GM04503 (cell line): ENCODE data around the gene RBMS1.
A peak's percentile ranks its signal among the peaks of the same experiment; 100 is the strongest.
"Not testable (repeated sequence)": the region's sequence is repeated elsewhere in the genome, so short reads cannot be mapped to it uniquely, and the experiment has no call there.

Source experiments
- DNase-seq: peaks from one replicate; pipeline ENCODE4 v3.0.0-alpha.2; 2012; ENCODE audit warnings: low read depth

Gene RBMS1

GRCh38 chr2:160501370-160501769 lies 7.8 kb upstream of the RBMS1 start:
- no peak for DNase-seq

- DNase-seq: no peak
Observed at GRCh38 chr2:160499865-160500264, 6.3 kb upstream of the RBMS1 start.

GRCh38 chr2:160498137-160498536 lies 4.5 kb upstream of the RBMS1 start:
- DNase-seq: peak; percentile 63

GRCh38 chr2:160494201-160494644 lies 616 bp upstream of the RBMS1 start:
- DNase-seq: no peak

GRCh38 chr2:160492401-160493226 lies 993 bp downstream of the RBMS1 start:
- DNase-seq: no peak

- no peak for DNase-seq
Observed at GRCh38 chr2:160491911-160492371, 1.7 kb downstream of the RBMS1 start.

GRCh38 chr2:160490733-160491685 lies 2.6 kb downstream of the RBMS1 start:
- DNase-seq: no peak

- DNase-seq: no peak
Observed at GRCh38 chr2:160489111-160489510, 4.5 kb downstream of the RBMS1 start.

GRCh38 chr2:160488289-160488688 lies 5.3 kb downstream of the RBMS1 start:
- not testable (repeated sequence) for DNase-seq

GRCh38 chr2:160486341-160486740 lies 7.3 kb downstream of the RBMS1 start:
- DNase-seq: no peak

- DNase-seq: no peak
Observed at GRCh38 chr2:160484859-160485520, 8.6 kb downstream of the RBMS1 start.

- DNase-seq: no peak
Observed at GRCh38 chr2:160482673-160483072, 10.9 kb downstream of the RBMS1 start.

- no peak for DNase-seq
Observed at GRCh38 chr2:160479269-160479668, 14.3 kb downstream of the RBMS1 start.

- no peak for DNase-seq
Observed at GRCh38 chr2:160478660-160479059, 14.9 kb downstream of the RBMS1 start.

- DNase-seq: no peak
Observed at GRCh38 chr2:160477032-160477431, 16.6 kb downstream of the RBMS1 start.

GRCh38 chr2:160474891-160475787 lies 18.5 kb downstream of the RBMS1 start:
- no peak for DNase-seq

GRCh38 chr2:160474319-160474645 lies 19.3 kb downstream of the RBMS1 start:
- DNase-seq: no peak

- no peak for DNase-seq
Observed at GRCh38 chr2:160473468-160474318, 19.9 kb downstream of the RBMS1 start.

GRCh38 chr2:160472839-160473251 lies 20.8 kb downstream of the RBMS1 start:
- DNase-seq: no peak

- no peak for DNase-seq
Observed at GRCh38 chr2:160471950-160472349, 21.7 kb downstream of the RBMS1 start.
